C1 segment of cervical spinal cord (tissue), 14 donors: ENCODE measurements around the gene PADI2.

Experiments
- DNase-seq, 14 donors: peaks; one replicate each; lab custom pipeline; 2025; lab: John Stamatoyannopoulos, UW

Gene PADI2

GRCh38 chr1:17024721-17025120, 94.5 kb downstream of the PADI2 start:
- no peak for DNase-seq

DNA sequence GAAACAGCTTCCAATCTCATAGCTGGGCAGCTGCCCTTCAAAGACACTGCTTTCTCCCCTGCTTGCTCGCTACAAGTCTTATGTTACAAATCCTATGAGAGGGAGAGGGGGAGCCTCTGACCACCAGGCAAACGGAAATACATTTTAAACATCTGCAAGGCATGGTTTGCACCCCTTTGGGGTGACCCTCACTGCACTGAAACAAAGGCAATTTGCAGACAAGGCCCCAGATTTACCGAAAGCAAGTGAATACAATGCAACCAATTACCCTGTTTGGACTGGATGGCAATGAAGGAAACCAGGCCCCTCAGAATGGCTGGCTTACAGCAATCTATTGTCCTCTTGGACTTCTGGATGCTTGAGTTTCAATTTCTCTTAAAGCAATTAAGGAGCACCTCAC, 95.7 kb downstream of the PADI2 start:
- DNase-seq, result no peak

DNA sequence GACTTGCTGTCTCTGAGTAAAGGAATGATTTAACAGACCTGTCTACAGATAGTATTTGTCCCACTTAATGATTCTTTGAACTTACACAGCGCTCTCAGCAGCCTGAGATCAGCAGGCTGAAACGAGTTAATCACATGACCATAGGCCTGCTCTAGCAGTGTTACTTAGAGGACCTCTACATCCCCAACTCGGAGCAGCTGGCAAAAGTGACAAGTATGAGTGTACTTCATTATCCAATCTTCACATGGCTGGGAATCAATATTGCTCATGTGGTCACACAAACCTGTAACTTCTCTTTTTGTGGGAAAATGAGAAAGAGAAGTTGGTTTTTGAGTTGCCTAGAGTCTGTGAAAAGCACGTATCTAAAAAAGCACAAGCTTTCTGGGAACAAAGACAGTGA, 96.1 kb downstream of the PADI2 start:
- DNase-seq, result no peak

DNA sequence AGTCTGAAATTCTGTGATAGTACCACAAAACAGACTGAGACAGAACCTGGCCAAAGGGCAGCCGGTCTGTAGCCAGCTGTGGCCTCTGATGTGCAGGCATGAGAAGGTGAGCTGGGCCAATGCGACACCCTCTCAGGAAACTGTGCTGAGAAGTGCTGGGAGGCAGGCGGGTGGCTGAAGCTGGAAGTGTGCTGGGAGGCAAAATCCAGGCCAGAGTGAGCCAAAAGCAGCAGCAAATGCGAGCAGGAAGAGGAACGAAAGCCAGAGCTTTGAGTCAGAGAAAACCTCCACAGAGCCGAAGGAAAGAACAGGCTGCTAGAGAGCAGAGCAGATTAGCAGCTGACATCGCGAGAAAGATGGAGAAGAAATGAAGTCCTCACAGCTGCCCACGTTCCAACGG, 97.4 kb downstream of the PADI2 start:
- DNase-seq, result no peak

- DNase-seq, result no peak
These were observed 98.7 kb downstream of the PADI2 start for GRCh38 chr1:17020502-17020901.

DNA sequence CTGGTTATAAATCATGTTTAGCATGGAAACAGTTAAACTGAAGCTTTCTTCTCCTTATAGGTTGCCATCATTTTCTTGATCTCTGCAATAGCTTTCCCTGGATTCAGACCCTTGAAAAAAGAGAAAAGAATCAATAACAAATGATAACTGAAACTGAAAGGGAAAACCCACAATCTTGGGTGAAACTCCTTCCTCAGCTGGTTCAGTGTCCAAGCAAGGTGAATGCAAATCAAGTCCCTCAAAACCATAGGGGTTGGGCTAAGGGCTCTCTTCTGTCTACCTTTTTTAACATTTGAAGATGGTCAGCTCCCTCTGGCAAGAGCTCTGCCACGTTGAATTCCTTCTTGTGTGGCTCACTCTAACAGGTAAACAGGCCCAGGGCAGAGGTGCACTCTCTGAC, 100.4 kb downstream of the PADI2 start:
- no peak for DNase-seq

DNA sequence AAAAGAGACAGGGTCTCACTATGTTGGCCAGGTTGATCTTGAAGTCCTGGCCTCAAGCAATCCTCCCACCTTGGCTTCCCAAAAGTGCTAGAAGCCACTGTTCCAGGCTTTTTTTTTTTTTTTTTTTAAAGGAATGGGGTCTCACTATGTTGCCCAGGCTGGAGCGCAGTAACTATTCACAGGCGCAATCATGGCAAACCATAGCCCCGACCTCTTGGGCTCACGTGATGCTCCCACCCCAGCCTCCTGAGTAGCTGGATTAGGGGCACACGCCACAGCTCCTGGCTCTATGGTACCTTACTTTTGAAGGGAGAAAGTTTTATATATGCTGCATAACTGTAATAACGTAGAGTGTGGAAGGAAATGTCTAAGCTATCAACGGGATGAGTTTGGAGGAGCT, 101.8 kb downstream of the PADI2 start:
- no peak for DNase-seq
